K562 (cell line): ENCODE data around the gene AARSD1. TPM values are rescaled to one million over a fixed set of nuclear protein-coding genes. Genes with fewer than 3 reads are reported as not detected.

Source experiments
- AFF1 ChIP-seq, 2 experiments: fragments of 450-650 bp; IDR thresholded peaks; 2 replicates each; pipeline ENCODE4 v1.6.1; 2018; ENCODE audit warnings: mild to moderate bottlenecking in 2 of 2, low read depth in 1 of 2; ENCODE audit not compliant: partially characterized antibody in 2 of 2
- BHLHE40 ChIP-seq: IDR thresholded peaks from 2 replicates; pipeline ENCODE4 v1.6.1; 2011; ENCODE audit warnings: low read length, improper control_type of control experiment
- CBX5 ChIP-seq: IDR thresholded peaks from 2 replicates; pipeline ENCODE4 v1.6.1; 2014; ENCODE audit warnings: low read depth, borderline replicate concordance
- DLX4 ChIP-seq: fragments of 250-450 bp; sonication (Bioruptor Pico); IDR thresholded peaks from 2 replicates; pipeline ENCODE4 v1.6.1; 2021; ENCODE audit warnings: mild to moderate bottlenecking
- JUN ChIP-seq, 2 experiments: sonication (generic) in 1 of 2; formaldehyde crosslinking in 1 of 2; IDR thresholded peaks; 2 replicates each; pipeline versions ENCODE4 v1.6.1 to v1.8.0; 2012 to 2022; ENCODE audit warnings: borderline replicate concordance in 2 of 2, mild to moderate bottlenecking in 2 of 2, improper control_type of control experiment in 1 of 2, low read depth in 1 of 2, low read length in 1 of 2, missing genetic modification reagents in 1 of 2
- MBD2 ChIP-seq: sonication (generic); IDR thresholded peaks from 2 replicates; pipeline ENCODE4 v1.6.1; 2016; ENCODE audit warnings: low read depth, borderline replicate concordance
- NRF1 ChIP-seq, 2 experiments: fragments of 450-650 bp; IDR thresholded peaks in 1 of 2; conservative IDR thresholded peaks in 1 of 2; 2 replicates each; pipeline ENCODE4 v1.6.1; 2014; ENCODE audit warnings: mild to moderate bottlenecking in 2 of 2
- PHB2 ChIP-seq: fragments of 450-650 bp; IDR thresholded peaks from 2 replicates; pipeline ENCODE4 v1.6.1; 2017; ENCODE audit warnings: low read depth
- POLR2G ChIP-seq: fragments of 200-400 bp; formaldehyde crosslinking; IDR thresholded peaks from 2 replicates; pipeline ENCODE4 v1.6.1; 2017; ENCODE audit warnings: low read depth, mild to moderate bottlenecking, antibody characterized with exemption, low read length, moderate library complexity
- SIN3A ChIP-seq, 2 experiments: fragments of 150-350 bp in 1 of 2; IDR thresholded peaks; 2 replicates each; pipeline ENCODE4 v1.6.1; 2011 to 2016; ENCODE audit warnings: borderline replicate concordance in 2 of 2, low read depth in 2 of 2, low read length in 2 of 2, mild to moderate bottlenecking in 2 of 2, moderate library complexity in 2 of 2; ENCODE audit not compliant: control insufficient read depth in 1 of 2
- SIN3B ChIP-seq: fragments of 450-650 bp; IDR thresholded peaks from 2 replicates; pipeline ENCODE4 v1.6.1; 2017; ENCODE audit warnings: low read depth, mild to moderate bottlenecking, moderate library complexity
- TAF15 ChIP-seq: fragments of 200-400 bp; formaldehyde crosslinking; IDR thresholded peaks from 2 replicates; pipeline ENCODE4 v1.6.1; 2017; ENCODE audit warnings: mild to moderate bottlenecking, low read depth, low read length, moderate library complexity
- TBL1XR1 ChIP-seq, 2 experiments: IDR thresholded peaks; 2 replicates each; pipeline ENCODE4 v1.6.1; 2012; ENCODE audit warnings: improper control_type of control experiment in 2 of 2, low read length in 2 of 2, mild to moderate bottlenecking in 1 of 2
- TEAD4 ChIP-seq, 2 experiments: sonication (generic) in 1 of 2; formaldehyde crosslinking in 1 of 2; IDR thresholded peaks; 2 replicates each; pipeline versions ENCODE4 v1.6.1 to v1.8.0; 2012 to 2022; ENCODE audit warnings: borderline replicate concordance in 1 of 2, inconsistent platforms in 1 of 2, low read length in 1 of 2, mild to moderate bottlenecking in 1 of 2, missing genetic modification reagents in 1 of 2
- ZBTB12 ChIP-seq: fragments of 250-450 bp; sonication (Bioruptor Pico); IDR thresholded peaks from 2 replicates; pipeline ENCODE4 v1.4.0; 2020
- ZBTB34 ChIP-seq: fragments of 250-450 bp; sonication (Bioruptor Pico); IDR thresholded peaks from 2 replicates; pipeline ENCODE4 v1.8.0; 2021; ENCODE audit warnings: mild to moderate bottlenecking, moderate library complexity
- ZC3H4 ChIP-seq: sonication (generic); formaldehyde crosslinking; IDR thresholded peaks from 2 replicates; pipeline ENCODE4 v1.9.0; 2021; ENCODE audit warnings: missing genetic modification reagents, borderline replicate concordance
- ZNF766 ChIP-seq: fragments of 200-800 bp; sonication (Bioruptor generic); conservative IDR thresholded peaks from 2 replicates; pipeline ENCODE4 v1.6.1; 2016; ENCODE audit warnings: missing genetic modification characterization, missing compliant biosample characterization
- polyA plus RNA-seq, 8 experiments: library from polyadenylated mRNA; depleted of rRNA in 4 of 8; stranded (reverse) in 5 of 8; unstranded in 3 of 8; fragments of >200 nt; fragmentation: Nextera tagmentation in 2 of 8; fragmentation: Illumina TruSeq in 1 of 8; extraction: Ambion mirVana in 2 of 8; extraction: Trizol in 1 of 8; gene quantifications; 2 replicates each; pipeline versions ENCODE4 v1.2.1 to v1.2.3, GENCODE V29; 2011 to 2014; ENCODE audit warnings: inconsistent platforms in 1 of 8, missing spikeins in 1 of 8
- total RNA-seq, 7 experiments: library from RNA; depleted of rRNA in 6 of 7; stranded (reverse); fragments of >200 nt in 6 of 7; fragmentation: Illumina TruSeq in 2 of 7; extraction: Trizol in 2 of 7; gene quantifications; 2 replicates each; pipeline versions ENCODE4 v1.2.1 to v1.2.3, GENCODE V29; 2011 to 2021; ENCODE audit warnings: low replicate concordance in 1 of 7

The AARSD1 gene
- total and polyA plus RNA-seq, 9 of the 15 experiments (the other 6 are each of a cell fraction or from before 2014, with no cell fraction given): 51.7 to 98.5 (median 68.6) TPM

- TF ChIP-seq ZBTB34 (CRISPR knock-in tag) (no peak), CBX5 (no peak), JUN (IDR thresholded peaks at IDR 0.05; ENCODE audit: borderline replicate concordance, low read depth, low read length) (peak; percentile 68; the same call in 1 of the 2 replicates), JUN (CRISPR knock-in tag; IDR thresholded peaks at IDR 0.05; ENCODE audit: borderline replicate concordance) (no peak), TBL1XR1 (IDR thresholded peaks at IDR 0.05; ENCODE audit: low read length in 2 of 2) (peak in 1 of 2 experiments; percentile 61; a peak in 1 of 4 replicates), ZNF766 (CRISPR knock-in tag) (peak; percentile 25; the same call in 1 of the 2 replicates), TAF15 (no peak), MBD2 (peak; percentile 55; the same call in 1 of the 2 replicates), BHLHE40 (peak; percentile 63; the same call in 1 of the 2 replicates), NRF1 (conservative IDR thresholded peaks at IDR 0.05 in 1 of 2, IDR thresholded peaks at IDR 0.05 in 1 of 2) (peak; percentile 97), DLX4 (CRISPR knock-in tag) (no peak), SIN3A (IDR thresholded peaks at IDR 0.05; ENCODE audit: borderline replicate concordance in 2 of 2, control insufficient read depth in 1 of 2, low read depth in 2 of 2, low read length in 2 of 2) (peak; percentile 82 to 87; a peak in 3 of 4 replicates), SIN3B (peak; percentile 96), TEAD4 (IDR thresholded peaks at IDR 0.05; ENCODE audit: low read length) (peak; percentile 63; the same call in 1 of the 2 replicates), TEAD4 (CRISPR knock-in tag; IDR thresholded peaks at IDR 0.05; ENCODE audit: borderline replicate concordance) (no peak), AFF1 (IDR thresholded peaks at IDR 0.05; ENCODE audit: low read depth in 1 of 2, partially characterized antibody in 2 of 2) (peak in 1 of 2 experiments; percentile 12), ZBTB12 (CRISPR knock-in tag) (peak; percentile 78), ZC3H4 (no peak), POLR2G (peak; percentile 90), PHB2 (peak; percentile 30; the same call in 1 of the 2 replicates)
These were observed at the start of gene AARSD1 (continued) for GRCh38 chr17:42964161-42964932.
